SU-DHL-6 (cell line): Measurements from ENCODE around the gene SYNPR.

Experiments
- H2AFZ ChIP-seq: fragments of 200-600 bp; sonication (generic); 2 replicates; pipeline ENCODE4 v1.6.1; 2014; ENCODE audit warnings: low read depth, mild to moderate bottlenecking, moderate library complexity, mixed read lengths, antibody characterized with exemption, low read length; ENCODE audit not compliant: severe bottlenecking
- H3F3A ChIP-seq: fragments of 200-600 bp; shearing (Covaris generic); 2 replicates; pipeline ENCODE4 v1.6.0; 2016; ENCODE audit warnings: antibody characterized with exemption, mild to moderate bottlenecking; ENCODE audit not compliant: insufficient read depth
- H3K27ac ChIP-seq: fragments of 200-600 bp; sonication (generic); 2 replicates; pipeline ENCODE4 v1.5.1; 2016; ENCODE audit warnings: low read depth, mild to moderate bottlenecking, low read length, moderate library complexity, mixed read lengths
- H3K27me3 ChIP-seq: fragments of 200-600 bp; sonication (generic), shearing (Covaris generic); 2 replicates; pipeline ENCODE4 v1.6.0; 2014; ENCODE audit warnings: mild to moderate bottlenecking, low read length
- H3K36me3 ChIP-seq: fragments of 200-600 bp; sonication (generic); 2 replicates; pipeline ENCODE4 v1.6.1; 2014; ENCODE audit warnings: mild to moderate bottlenecking, low read length, mixed read lengths
- H3K4me2 ChIP-seq: fragments of 300-600, 200-600 bp; shearing (Covaris generic), sonication (generic); 2 replicates; pipeline ENCODE4 v1.6.0; 2014; ENCODE audit warnings: low read length, low read depth, mild to moderate bottlenecking; ENCODE audit not compliant: poor library complexity, severe bottlenecking
- H3K4me3 ChIP-seq: fragments of 200-600 bp; sonication (generic); 2 replicates; pipeline ENCODE4 v1.5.1; 2014; ENCODE audit warnings: antibody characterized with exemption, low read length, mild to moderate bottlenecking, mixed read lengths; ENCODE audit not compliant: insufficient read depth, poor library complexity, severe bottlenecking
- H3K79me2 ChIP-seq: fragments of 200-600 bp; sonication (generic); 2 replicates; pipeline ENCODE4 v1.6.1; 2014; ENCODE audit warnings: mild to moderate bottlenecking, low read length, moderate library complexity; ENCODE audit not compliant: insufficient read depth
- H3K9ac ChIP-seq: fragments of 200-600 bp; sonication (generic); 2 replicates; pipeline ENCODE4 v1.7.0; 2014; ENCODE audit warnings: mild to moderate bottlenecking, low read length
- H3K9me2 ChIP-seq: fragments of 200-600 bp; sonication (generic); replicated peaks from 2 replicates; pipeline ENCODE4 v1.6.1; 2014; ENCODE audit warnings: low read length; ENCODE audit not compliant: insufficient read depth
- H3K9me3 ChIP-seq: fragments of 200-600 bp; sonication (generic); 2 replicates; pipeline ENCODE4 v1.6.1; 2014; ENCODE audit warnings: low read length, mixed read lengths; ENCODE audit not compliant: insufficient read depth
- H4K20me1 ChIP-seq: fragments of 200-600 bp; sonication (generic); 2 replicates; pipeline ENCODE4 v1.6.1; 2014; ENCODE audit warnings: low read depth, mild to moderate bottlenecking, antibody characterized with exemption, low read length, moderate library complexity, mixed read lengths
- CTCF ChIP-seq: fragments of 200-600 bp; sonication (generic); IDR thresholded peaks from one replicate; pipeline ENCODE4 v1.5.1; 2017; ENCODE audit warnings: antibody characterized with exemption, mild to moderate bottlenecking, low read length, moderate library complexity; ENCODE audit not compliant: insufficient read depth, poor library complexity, severe bottlenecking
- EZH2phosphoT487 ChIP-seq: fragments of 200-600 bp; sonication (generic), shearing (Covaris generic); conservative IDR thresholded peaks from 2 replicates; pipeline ENCODE4 v1.6.1; 2018; ENCODE audit warnings: mild to moderate bottlenecking, antibody characterized with exemption, low read length, moderate library complexity, mixed read lengths

Gene SYNPR

GRCh38 chr3:63500196-63500595, 222.1 kb downstream of the SYNPR start:
- Histone ChIP-seq H3K36me3 (no peaks in the 10 kb centered on the region), H3K4me3 (no peak overlapping the region), H4K20me1 (no peaks in the 10 kb centered on the region), H3K27ac (no peak overlapping the region), H3K9me3 (no peaks in the 10 kb centered on the region), H3K9ac (no peak overlapping the region), H3K4me2 (no peak overlapping the region), H3K79me2 (no peaks in the 10 kb centered on the region), H3K9me2 (no peaks in the 10 kb centered on the region), H2AFZ (no peak overlapping the region), H3F3A (no peaks in the 10 kb centered on the region), H3K27me3 (no peaks in the 10 kb centered on the region)
- no peak for TF ChIP-seq EZH2phosphoT487
- no peak for TF ChIP-seq CTCF

GRCh38 chr3:63508305-63508704, 230.2 kb downstream of the SYNPR start:
- Histone ChIP-seq H3K9me3 (no peaks in the 10 kb centered on the region), H3K9me2 (no peaks in the 10 kb centered on the region), H3K27me3 (no peaks in the 10 kb centered on the region), H3K4me3 (no peak overlapping the region), H2AFZ (no peak overlapping the region), H4K20me1 (no peaks in the 10 kb centered on the region), H3K27ac (no peak overlapping the region), H3K79me2 (no peaks in the 10 kb centered on the region), H3F3A (no peaks in the 10 kb centered on the region), H3K4me2 (no peak overlapping the region), H3K9ac (no peak overlapping the region), H3K36me3 (no peaks in the 10 kb centered on the region)
- no peak for TF ChIP-seq CTCF
- TF ChIP-seq EZH2phosphoT487 = no peak

- H2AFZ ChIP-seq = no peak overlapping the region
- H3K79me2 ChIP-seq = no peaks in the 10 kb centered on the region
- no peaks in the 10 kb centered on the region for H3F3A ChIP-seq
- no peaks in the 10 kb centered on the region for H3K9me2 ChIP-seq
- H3K4me3 ChIP-seq = no peak overlapping the region
- no peak overlapping the region for H3K4me2 ChIP-seq
- H3K27ac ChIP-seq = no peak overlapping the region
- H3K9ac ChIP-seq = no peak overlapping the region
- TF ChIP-seq EZH2phosphoT487 (no peak), CTCF (no peak)
- no peaks in the 10 kb centered on the region for H3K27me3 ChIP-seq
- no peaks in the 10 kb centered on the region for H3K36me3 ChIP-seq
- no peaks in the 10 kb centered on the region for H4K20me1 ChIP-seq
- H3K9me3 ChIP-seq = no peaks in the 10 kb centered on the region
Measured at GRCh38 chr3:63508771-63509170, 230.7 kb downstream of the SYNPR start.
